NCI-H524 (cell line): ENCODE measurements around the gene SLC25A21.
"Not testable (repeated sequence)": the region's sequence is repeated elsewhere in the genome, so short reads cannot be mapped to it uniquely, and the experiment has no call there.

Experiments
- DNase-seq, 2 experiments: peaks; one replicate each; lab custom pipeline; 2025; lab: John Stamatoyannopoulos, UW

The SLC25A21 gene

DNA sequence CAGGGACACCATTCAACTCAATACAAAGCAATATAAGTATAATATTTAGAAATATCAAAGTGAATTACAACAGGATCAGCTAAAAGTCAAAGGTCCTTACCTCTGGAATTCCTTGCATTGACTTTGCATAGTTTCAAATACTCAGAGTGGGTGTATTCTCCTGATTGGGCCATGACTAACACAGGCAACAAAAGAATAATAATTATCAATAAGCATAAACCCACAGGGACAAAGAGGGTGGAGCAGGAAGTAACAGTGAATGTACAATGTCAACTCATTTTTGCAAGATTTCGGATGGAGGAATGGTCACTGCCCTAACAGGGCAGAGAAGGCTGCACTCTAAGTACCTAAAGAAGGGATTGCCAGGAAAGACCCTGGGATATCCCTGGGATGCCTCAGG is 303.3 kb downstream of the SLC25A21 start:
- DNase-seq = no peak

DNA sequence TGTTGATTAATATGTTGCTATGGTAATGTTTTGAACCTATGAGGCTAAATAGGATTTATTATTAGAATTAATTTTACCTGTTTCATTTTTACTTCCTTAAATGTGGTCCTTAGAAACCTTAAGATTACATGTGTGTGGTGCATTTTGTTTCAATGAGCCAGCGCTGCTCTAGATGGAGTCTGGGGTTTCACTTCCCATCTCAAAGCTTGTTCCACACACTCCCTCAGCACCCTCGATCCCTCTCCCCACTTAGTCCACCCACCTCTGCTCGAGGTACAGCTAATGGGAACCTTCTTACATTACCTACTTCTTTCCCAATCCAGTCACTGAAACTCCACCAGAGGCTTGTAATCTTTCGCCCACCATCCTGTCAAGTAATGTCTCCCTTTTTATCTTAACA is 305.5 kb downstream of the SLC25A21 start:
- DNase-seq = no peak

DNA sequence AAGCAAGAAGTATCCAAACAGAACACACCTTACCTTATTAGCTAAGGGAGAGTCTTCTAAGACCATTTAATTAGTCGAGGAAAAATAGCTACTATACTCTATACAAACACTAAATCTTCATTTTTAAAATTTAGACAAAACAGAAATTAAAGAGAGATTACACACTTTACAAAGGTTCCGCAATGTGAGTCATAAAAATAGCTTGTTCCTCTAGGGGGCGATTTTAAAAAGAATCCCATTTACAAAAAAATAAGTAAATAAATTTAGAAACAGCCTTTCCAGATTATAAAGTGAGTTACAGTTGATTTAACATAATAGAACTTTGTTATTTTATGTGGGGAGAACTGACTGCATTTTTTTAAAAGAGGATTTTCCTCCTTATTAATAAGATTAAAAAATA is 309.1 kb downstream of the SLC25A21 start:
- no peak for DNase-seq

- DNase-seq = not testable (repeated sequence)
Observed at GRCh38 chr14:36862237-36862636, 310.2 kb downstream of the SLC25A21 start.

DNA sequence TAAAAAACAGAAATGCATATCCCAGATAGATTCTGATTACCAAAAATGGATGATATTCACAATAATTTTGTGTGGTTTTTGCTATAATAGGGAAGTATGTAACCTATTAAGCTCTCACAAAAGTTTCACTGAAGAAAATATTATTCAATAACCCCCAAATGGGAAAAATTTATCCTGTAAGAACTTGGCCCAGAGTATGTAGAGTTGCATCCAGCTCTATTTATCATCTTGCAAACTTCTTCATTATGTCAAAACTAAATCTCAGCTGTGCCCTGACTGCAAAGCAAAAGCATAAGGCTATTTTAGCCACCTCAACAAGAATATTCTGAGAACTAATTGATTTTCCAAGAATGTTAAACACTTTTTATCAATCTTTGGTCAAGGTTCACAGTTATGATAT is 311.6 kb downstream of the SLC25A21 start:
- DNase-seq = no peak

DNA sequence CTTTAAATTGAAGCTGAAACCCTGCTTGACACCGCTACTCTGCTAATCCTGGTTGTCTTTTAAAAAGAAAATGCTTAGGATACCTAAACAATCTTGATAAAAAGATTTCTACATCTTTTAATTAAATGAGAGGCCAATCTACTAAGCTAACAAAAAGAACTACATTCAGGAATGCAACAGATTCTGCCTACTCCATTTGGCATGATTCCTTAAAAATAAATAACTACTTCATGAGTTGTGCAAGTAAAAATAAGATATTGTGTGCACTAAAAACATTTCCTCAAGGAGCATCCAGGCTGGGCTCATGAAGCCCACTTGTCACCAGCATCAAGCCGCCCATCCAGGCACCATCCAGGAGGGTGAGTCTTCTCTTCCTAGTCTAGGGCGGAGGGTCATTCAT is 313.3 kb downstream of the SLC25A21 start:
- no peak for DNase-seq

DNA sequence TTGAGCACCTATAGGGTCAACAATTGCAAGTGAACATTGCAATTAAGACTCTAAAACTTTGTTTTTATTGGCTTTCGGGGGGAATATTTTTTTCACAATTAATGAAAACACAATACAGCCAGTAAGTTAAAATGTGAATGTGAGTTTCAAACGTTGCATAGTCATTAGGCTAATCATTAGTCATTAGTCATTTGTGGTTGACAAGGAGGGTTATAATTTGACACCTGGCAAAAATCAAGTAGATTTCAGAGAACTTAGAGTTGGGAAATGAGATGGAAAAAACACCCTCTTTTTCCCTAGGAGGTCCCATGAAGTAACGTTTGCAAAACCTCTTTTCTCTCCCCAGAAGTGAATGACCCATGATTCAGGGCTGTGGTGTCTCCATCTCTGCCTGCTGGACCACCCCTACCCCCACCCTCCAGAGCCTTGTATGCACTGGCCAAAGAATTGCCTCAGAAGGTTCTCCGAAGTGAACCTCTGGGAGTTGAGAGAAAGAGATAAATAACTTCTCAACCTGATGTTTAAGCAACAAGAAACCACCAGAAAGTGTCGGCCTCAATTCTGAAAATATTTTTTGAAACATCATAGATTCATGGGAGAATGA is 314.5 kb downstream of the SLC25A21 start:
- no peak for DNase-seq

DNA sequence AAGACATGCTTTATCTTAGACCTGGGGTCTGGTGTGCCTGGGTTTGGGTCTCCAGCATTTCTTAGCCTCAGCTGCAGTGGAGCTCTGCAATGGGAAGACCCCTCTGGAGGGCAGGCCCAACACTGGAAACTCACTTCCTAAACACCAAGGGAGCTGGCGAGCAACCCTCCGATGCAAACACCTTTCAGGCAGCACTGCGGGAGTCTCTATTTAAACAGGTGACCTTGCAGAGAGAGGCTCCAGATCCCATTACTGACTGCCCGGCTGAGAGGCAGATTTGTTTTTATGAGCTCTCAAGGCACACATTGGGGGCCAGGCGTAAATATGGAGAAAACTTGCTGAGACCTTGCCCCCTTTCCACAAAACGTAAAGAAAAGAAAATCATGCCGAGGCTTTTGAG is 315.3 kb downstream of the SLC25A21 start:
- DNase-seq = no peak

DNA sequence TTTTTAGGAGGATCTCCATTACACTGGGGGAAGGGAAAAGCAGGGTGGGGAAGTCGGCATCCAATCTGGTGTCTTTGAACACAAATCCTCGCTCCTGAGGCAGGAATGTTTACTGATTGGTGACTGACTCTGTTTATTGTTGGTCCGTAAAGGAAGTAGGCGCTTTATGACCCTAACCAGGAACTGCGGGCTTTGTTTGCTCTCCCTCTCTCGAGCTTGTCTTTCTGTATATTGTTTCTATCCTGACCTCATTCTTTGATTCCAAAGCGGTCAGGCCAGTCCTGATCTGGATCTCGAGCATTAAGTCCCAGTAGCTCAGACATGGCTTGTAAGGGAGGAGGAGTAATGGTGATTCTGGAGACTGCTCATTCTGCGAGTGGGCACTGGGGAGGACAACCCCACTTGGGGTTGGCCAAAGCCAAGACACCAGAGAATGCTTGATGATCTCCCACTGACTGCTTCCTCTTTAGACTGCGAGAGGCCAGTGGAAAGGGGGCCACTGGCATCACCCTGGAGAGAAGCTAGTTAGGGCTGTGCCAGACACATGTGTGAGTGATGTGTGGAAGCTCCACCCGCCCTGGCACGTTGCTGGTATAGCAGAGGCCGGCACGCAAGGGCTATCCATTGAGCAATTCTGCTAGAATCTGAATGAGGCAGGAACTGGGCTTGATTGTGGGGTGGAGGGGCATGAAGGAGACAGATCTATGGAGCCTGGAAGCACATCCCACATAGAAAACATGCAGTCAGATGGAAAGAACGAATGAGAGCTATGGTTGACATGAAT is 316.1 kb downstream of the SLC25A21 start:
- DNase-seq = no peak

GRCh38 chr14:36855396-36855795 is 317.0 kb downstream of the SLC25A21 start:
- no peak for DNase-seq

GRCh38 chr14:36852981-36853691 is 319.3 kb downstream of the SLC25A21 start:
- DNase-seq = no peak

DNA sequence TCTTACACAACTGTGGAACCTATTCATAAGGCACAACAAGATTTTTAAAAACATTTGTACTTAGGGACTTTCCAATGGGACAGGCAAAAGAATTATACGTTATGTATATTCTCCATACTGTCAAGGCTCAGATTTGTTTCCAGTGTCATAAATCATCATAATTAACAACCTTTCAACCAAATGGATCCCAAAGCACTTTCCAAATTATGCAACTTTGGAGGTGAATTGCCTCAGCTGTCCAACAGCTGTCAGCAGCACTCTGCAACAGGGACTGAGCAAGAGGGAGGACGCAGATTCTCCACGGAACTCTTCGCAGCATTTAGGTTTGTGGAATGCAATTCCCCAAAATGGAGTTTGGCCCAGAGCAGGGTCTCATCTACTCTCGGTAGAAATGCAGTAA is 324.2 kb downstream of the SLC25A21 start:
- DNase-seq = peak in 1 of 2 experiments; percentile 14

- DNase-seq = no peak
Observed at GRCh38 chr14:36847366-36847765, 325.0 kb downstream of the SLC25A21 start.

- DNase-seq = no peak
Observed at GRCh38 chr14:36845356-36846012, 326.9 kb downstream of the SLC25A21 start.

DNA sequence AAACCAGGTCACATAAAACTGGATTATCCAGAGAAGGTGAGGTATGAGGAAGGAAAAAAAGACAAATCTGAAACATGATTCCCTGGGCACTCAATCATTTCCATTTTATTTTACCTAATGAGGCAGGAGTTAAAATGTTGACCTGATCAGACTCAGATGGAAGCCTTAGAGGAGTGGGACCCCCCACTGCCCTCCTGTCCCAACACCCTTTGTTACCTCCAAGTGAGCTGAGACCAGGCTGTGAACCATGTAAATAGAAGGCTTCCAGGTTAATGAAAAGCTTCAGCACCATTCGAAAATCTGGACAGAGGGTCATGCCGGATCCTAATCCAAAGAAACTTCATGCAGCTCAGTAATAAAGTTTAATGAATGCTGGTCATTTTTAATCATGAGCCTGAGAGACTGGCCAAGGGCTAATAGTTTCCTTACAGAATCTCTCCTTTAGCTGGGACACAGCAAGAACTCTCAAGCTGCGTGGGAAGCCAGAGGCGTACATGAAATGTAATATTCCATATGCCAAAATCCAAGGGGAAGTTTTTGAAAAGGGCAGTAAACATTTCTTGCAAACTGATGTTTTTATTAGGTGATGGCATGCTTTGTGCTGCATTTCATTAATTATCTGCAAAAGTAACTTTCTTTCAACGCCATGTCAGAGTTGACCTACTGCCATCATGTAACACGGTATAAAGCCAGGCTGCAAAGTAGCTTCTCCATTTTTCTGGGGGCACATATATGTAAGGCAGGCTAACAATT is 327.8 kb downstream of the SLC25A21 start:
- no peak for DNase-seq

DNA sequence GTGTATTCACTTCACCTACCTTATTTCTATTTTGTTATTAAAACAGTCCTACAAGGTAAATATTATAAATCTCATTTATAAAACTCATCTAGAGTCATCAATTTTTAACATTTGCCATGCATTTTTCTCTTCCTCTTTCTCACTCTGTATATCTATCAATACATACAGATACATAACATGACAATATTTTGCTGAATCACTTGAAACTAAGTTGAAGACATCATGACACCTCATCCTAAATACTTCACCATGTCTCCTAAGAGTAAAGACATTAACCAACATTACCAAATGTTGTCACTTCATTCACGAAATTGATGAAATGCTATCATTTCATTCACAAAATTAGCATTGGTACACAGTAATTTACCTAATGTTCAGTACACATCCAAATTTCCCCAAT is 329.0 kb downstream of the SLC25A21 start:
- DNase-seq = no peak

- peak; percentile 87 to 99 for DNase-seq
Observed at GRCh38 chr14:36835128-36835527, 337.3 kb downstream of the SLC25A21 start.

DNA sequence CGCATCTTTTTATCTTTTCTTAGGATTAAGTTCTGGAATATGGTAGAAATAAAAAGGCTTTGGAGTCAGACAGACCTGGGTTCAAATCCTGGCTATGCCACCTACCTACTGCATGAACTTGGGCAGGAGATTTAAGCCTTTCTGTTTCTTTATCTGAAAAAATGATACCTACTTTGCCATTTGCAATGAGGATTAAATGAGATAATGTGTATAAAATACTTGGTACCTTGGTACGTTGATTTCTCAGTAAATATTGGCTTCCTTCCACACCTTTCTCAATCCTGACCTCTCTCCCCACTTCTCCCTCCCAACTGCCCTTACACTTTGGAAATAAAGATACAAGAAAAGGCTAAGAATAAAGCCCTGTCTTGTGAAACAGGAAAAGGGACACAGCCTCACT is 338.1 kb downstream of the SLC25A21 start:
- no peak for DNase-seq

DNA sequence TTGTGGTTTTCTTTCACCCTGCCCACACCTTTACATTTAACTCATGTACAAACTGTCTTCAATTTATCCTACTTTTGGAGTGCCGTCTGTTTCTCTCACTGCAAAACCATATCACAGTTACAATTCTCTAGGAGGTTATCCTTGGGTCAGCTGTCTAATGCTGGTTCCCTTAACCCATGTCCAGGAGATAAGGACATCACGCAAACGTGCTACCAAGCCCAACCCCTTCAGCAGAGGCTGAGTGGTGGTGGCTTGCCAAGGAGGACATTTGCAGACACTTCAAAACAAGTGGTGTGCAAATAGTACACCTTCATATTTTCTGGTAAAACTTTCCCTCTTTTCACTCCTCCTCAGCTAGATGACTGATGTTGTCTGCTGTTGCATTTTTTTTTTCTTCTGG is 342.9 kb downstream of the SLC25A21 start:
- DNase-seq = no peak

DNA sequence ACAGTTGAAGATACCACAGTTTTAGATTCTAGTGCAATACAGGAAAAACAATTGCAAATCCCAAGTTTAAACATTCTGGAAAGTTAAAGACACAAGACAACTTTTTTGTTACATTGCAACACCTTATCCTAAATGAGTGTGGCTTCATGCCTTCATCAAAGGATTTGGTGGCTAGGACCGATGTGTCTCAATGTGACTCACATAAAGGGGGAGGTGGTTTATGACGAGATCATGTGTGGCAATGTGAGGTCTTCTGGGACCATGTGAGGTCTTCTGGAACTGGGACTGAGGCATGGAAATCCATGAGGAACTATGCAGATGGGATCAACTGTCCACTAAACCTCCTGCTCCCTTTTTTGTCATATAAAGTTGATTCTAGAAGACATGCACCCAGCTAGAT is 344.5 kb downstream of the SLC25A21 start:
- DNase-seq = no peak

DNA sequence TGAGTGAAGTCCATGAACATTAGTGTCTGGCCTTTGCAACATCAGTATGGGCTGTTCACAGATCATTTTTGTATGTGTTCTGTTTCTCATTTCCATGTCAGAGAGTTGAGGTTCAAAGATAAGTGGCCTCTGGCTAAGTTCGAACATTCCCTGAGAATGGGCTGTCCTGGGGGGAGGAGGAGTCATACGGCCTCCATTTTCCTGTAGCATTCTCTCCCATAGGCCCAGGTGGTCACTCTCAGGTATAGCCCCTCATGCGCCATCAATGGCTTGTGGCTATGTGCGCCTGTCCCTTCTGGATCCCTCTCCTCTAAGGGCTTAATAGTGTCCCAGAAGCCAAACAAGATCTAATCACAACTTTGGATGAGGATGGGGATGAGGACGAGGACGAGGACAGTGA is 345.8 kb downstream of the SLC25A21 start:
- DNase-seq = no peak

- no peak for DNase-seq
Observed at GRCh38 chr14:36824854-36825253, 347.6 kb downstream of the SLC25A21 start.
